SIG-M5 (cell line): ENCODE results near the gene INTS13.
"Not testable (repeated sequence)": the region's sequence is repeated elsewhere in the genome, so short reads cannot be mapped to it uniquely, and the experiment has no call there.

Experiments
- DNase-seq: peaks from one replicate; lab custom pipeline; 2025; lab: John Stamatoyannopoulos, UW

The INTS13 gene

DNA sequence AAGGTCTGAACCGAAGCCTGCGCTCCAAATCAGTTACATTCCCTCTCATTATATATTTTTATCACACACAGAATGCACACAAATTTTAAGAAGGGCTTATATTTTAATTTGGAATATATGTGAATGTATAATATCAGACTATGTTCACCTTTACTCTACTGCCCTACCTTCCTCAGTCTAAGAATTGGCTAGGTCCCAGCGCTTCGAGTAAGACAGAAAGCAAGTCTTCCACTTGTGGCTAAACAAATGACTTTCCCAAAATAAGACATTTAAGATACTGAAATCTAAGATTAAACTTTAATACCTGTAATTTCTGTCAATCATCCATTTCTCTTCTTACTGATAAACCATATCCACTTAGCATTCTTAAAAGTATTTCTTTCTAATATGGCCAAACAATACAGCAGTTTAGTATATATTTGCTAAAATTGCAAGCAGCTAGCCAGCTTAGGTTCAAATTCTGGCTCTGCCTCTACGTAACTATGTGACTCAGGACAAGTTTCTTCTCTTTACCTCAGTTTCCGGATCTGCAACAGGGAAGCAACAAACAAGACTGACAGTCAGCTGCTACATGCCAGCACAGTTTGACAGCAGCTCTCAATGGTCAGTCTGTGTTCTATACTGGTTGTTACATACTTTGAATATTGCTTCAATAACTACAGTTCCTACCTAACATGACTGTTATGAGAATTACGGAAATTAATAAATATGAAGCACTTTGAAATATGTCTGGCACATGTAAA, 2.0 kb downstream of the INTS13 start:
- DNase-seq: no peak

DNA sequence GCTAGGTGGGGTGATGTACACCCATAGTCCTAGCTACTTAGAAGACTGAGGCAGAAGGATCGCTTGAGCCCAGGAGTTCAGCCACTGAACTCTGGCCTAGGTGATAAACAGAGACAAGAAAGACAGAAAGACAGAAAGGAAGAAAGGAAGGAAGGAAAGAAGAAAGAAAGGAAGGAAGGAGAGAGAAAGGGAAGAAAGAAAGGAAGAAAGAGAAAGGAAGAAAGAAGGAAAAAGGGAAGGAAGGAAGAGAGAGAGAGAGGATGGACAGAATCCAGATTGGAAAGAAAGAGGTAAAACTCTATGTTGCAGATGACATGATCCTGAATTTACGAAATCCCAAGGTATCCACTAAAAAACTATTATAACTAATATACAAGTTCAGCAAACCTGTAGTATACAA, 8.2 kb downstream of the INTS13 start:
- no peak for DNase-seq

DNA sequence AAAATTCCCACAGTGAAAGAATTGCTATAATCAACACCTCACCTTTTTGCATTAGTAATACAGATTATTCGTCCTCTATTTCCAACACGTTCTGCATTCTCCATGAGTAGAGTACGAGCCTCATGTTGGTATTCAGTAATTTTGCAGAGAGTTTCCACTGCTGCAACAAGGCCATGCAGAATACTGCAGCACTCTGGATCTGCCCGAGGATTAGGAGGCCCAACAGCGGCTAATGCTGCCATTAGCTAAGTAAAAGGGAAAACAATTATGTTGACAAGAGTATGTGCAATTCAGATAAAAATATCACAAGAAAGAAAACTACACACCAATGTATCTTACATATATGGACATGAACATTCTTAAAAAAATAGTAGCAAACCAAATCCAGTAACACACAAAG, 9.1 kb downstream of the INTS13 start:
- no peak for DNase-seq

DNA sequence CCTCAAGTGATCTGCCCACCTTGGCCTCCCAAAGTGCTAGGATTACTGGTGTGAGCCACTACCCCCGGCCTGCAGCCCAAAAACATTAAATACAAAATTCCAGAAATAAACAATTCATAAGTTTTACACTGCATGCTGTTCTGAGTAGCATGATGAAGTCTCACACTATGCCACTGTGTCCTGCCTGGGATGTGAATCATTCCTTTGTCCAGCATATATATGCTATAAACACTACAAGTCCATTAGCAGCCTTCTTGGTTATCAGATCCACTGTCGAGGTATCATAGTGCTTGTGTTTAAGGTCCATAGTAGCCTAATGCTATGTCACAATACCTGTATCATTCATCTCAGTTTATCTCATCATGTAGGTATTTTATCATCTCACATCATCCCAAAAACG, 15.9 kb downstream of the INTS13 start:
- no peak for DNase-seq

DNA sequence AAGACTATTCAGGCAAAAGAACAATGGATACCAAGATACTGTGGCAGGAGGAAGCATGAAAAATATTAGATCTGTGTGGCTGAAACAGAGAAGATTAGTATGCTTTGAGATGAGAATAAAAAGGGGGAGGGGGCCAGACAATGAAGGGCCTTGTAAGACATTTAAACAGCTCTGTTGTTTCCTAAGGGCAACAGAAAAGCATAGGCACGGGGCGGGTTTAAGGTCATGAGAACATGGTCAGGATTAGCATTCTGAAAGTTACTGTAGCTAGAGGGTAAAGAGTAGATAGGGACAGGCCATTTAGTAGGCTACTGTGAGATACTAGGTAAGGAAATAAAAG, 18.6 kb downstream of the INTS13 start:
- DNase-seq: no peak

DNA sequence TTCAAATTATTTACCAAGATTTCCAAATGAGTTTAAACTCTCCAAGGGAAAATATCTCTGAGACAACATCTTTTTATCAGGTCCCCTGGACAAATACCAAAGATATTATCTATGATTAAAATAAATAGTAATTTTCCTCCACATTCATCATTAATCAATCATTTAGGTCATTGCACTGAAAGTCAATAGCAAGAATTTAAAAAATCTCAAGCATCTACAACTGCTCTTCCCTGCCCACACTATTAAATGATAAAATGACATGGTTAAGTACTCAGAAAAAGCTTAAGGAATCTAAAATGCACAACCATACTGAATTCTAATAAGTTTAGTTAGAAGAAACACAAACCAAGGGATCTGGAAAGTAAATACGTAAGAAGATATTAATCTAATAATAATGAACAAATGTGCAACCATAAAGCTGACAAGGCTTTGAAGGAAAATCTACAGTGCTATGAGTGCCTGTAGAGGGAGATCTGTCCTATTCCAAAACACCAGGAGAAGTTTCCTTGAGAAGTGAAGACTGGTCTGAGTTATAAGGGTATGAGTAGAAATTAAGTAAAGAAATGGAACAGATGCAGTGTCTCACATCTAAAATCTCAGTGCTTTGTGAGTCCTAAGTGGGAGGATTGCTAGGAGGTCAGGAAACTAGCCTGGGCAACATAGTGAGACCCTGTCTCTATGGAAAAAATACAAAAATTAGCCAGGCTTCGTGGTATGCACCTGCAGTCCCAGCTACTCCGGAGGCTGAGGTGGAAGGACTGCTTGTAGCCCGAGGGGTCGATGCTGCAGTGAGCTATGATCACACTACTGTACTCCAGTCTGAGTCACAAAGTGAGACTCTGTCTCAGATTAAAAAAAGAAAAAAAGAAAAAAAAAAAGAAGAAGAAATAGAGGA, 19.2 kb downstream of the INTS13 start:
- DNase-seq: no peak

DNA sequence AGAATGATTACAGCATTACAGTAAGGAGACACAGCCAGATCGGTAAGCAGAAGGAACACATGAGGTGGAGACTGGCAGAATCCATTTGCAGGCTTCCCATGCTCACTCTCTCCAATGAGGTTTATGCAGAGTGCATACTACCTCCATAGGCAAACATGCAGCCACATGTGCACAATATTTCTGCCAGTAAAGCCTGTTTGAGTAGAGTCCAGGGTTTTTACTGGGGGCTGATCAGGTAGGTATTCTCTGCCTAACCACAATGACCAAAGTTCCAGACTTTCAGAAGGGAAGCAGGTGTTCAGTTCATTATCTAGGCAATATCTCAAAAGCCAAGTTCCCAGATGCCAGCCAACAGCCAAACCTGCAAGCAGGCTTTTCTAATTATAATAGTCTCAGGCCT, 31.1 kb downstream of the INTS13 start:
- no peak for DNase-seq

DNA sequence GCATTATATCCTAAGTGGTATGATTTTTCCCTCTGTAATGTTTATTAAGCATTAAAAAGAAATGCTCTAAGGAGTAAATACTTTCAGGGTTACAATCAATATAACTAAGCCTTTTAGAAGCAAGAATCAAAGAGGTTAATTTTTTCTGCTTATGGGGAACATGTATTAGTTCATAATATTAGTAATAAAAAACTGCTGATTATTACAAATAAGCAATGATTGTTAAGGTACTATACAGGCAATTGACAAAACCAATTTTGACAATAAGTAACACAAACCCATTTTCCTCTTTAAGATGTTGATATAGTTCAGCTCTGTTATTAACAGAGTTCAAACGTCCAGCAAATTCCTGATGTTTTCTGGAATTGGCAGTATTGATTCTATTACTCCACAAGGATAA, 31.8 kb downstream of the INTS13 start:
- DNase-seq: no peak

DNA sequence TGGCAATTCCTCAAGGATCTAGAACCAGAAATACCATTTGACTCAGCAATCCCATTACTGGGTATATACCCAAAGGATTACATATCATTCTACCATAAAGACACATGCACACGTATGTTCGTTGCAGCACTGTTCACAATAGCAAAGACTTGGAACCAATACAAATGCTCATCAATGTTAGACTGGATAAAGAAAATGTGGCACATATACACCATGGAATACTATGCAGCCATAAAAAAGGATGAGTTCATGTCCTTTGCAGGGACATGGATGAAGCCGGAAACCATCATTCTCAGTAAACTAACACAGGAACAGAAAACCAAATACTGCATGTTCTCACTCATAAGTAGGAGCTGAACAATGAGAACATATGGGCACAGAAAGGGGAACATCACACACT, 34.4 kb downstream of the INTS13 start:
- not testable (repeated sequence) for DNase-seq

DNA sequence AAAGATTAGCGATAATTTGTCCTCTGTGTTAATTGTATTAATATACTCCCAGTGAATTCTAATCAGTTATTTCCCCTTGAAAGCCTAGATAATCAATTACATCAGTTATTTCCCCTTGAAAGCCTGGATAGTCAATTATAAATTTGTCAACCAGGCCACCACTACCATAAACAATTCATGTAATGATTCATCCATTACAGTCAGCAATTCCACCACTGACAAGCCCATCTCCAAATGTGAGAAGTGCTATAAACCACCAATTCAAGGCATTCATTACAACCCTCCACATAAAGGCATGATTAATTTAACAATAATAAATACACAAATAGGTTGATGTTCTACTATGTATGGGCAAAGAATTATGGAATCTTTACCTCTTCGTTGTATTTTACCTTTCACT, 40.9 kb downstream of the INTS13 start:
- DNase-seq: no peak

DNA sequence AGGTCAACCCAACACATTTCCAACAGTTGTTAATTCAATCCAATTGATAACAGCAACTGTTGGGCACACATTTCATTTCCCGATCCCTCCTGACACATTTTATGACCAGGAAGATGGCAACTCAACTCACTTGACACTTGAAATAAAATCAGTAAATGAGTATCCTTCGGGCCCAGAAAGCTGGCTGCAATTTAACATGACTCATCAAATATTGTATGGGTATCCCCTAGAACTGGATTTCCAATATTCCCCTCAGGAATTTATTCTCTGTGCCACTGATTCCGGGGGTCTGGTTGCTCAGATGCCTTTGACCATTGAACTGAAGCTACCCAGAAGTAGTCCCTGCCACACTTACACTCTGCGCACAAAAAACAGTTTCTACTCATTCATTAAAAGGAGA, 42.1 kb downstream of the INTS13 start:
- DNase-seq: no peak

DNA sequence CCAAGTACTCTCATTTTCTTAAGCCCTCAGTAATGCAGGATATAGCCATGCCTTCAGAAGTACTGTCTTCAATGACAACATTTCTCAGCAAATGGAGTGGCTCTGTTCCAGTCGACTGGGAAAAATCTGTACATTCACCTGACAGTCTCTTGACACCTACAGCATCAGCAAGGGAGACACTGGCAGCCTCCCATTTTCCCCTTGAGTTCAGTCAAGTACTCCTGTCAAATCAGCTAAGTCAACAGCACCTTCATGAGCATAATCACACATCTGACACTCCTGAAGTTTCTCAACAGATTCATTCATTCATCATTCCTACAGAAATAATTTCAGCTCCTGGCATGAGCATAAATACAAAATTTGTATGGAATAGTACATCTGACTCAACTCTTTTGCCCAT, 46.1 kb downstream of the INTS13 start:
- DNase-seq: no peak

DNA sequence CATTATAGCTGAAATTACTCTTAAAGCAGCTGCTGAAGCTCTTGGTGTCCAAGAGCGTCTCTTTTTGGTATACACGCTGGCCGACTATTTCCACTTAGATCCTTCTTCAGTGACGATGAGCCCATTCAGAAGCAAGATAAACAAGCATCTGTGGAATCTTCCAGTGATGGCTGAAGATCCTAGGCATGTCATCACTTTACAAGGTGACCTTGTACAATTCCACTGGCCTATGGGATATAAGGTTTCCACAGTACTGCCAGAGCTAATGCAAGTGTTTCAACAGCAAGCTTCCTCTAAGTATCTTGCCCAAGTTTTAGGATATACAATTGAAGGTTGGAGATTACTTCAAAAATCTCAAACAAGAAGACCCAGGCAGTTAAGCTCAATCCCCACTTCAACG, 47.0 kb downstream of the INTS13 start:
- no peak for DNase-seq

DNA sequence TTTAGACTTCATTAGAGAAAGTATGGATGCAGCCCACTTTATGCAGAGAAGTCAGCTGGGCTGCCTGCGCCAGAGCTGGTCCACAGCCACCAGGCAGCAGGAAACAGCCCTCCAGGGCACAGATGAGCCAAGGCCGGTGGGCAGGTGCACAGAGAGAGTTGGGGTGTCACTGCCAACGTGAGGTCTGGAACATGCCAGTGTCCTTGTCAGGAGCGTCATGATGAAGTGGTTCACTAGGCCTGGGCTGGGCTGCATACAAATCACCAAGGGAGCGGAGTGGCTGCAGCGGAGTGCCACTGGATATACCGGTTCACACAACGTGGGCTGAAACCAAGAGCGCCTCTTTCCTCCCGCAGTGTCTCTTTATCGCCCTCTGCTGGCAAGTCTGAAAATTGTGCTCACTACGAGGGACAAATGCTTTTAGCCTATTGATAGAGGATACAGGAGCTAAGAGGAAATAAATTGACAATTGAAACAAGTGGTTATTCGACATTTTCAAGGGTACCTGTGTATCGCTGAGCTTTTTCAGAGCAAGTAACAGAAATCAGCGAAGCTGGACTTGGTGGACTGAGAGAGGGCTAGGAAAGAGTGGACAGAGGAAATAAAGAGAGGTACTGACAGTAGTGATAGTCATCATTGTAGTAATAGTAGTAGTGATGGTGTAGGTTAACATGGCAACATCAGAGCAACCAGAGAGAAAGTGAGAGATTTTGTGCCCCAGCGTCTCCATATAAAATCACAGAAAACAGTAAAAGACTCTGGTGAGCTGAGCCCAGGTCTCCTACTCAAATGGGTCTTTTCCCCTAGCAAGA, 52.8 kb downstream of the INTS13 start:
- peak; percentile 67 for DNase-seq

DNA sequence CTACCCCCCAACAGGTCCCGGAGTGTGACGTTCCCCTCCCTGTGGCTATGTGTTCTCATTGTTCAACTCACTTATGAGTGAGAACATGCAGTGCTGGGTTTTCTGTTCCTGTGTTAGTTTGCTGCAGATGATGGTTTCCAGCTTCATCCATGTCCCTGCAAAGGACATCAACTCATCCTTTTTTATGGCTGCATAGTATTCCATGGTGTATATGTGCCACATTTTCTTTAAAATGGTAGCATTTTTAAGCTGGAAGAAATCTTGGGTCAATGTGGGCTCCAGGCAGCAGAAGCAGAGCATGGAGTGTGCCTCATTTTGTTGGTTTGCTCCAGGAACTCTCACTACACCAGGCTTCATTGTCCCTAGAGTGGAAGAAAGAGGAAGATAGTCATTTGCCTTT, 57.2 kb downstream of the INTS13 start:
- no peak for DNase-seq

DNA sequence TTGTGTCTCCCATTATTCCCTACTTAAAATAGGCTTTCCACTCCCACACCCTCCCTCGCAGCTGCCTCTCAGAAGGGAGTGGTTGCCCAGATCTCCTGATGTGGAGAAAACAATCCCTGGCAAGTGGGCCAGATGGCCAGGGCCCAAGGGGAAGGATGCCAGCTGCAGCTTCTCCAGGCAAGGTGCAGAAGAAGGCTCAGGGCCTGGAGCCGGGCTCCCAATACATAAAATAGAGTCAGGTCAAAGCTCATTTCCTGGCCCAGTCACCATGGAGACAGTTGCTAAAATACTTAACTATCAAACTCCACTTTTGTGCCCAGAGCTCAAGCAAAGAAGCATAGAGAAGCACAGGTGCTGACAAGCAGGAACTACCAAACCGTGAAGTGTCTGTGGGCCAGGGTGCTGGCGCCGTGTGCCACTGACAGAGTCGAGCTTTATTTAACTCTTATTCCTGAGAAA, 59.1 kb downstream of the INTS13 start:
- no peak for DNase-seq

DNA sequence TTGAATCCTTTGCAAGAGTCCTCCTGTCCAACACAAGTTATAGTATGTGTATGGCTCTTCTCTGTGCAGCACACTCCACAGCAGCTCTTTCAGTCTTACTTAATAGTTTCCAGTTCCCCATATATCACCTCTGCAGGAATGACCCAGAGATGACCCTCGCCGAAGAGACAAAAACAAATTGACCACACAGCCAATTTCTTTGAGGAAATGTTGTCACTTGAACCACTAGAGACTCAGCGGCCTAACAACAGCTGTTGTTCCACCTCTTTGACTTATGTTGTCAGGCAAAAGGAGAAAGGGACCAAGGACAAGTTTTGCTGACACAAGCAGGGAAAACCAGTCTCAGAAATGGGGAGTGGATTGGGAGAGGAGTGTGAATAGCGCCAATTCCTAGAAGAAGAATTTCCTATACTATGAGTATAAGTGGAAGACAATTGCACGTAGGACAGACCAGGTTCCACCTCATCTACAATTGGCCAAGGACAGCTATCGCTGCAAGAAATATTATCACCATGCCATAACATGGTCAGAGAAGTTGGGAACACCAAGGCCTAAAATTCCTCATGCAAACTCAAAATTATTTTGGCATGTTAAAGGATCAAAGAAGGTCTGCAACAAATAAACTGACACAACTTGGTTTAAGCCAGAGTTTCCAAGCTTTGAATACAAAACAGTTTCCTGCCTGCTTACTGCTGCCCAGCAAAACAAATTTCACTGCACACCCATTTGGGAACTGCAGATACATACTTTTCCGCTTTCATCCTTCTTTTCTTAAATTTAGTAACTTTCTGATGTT, 63.1 kb downstream of the INTS13 start:
- DNase-seq: peak; percentile 27

DNA sequence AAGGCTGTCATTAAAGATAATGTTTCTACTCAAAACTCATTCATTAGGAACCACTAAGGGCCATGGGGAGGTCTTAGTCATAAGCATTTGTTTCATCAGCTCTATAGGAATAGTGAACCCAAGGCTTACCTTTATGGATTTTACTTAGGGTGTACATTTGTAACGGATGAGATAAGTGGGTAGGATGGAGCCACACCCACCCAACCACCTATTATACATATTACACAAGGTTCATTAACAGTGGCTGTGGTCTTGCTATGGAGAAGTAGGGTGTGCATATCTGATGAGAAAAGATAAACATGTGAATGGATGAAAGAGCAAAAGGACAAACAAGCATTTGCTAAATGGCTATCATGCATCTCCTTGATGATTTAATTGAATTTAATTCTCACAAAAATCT, 65.2 kb downstream of the INTS13 start:
- no peak for DNase-seq

DNA sequence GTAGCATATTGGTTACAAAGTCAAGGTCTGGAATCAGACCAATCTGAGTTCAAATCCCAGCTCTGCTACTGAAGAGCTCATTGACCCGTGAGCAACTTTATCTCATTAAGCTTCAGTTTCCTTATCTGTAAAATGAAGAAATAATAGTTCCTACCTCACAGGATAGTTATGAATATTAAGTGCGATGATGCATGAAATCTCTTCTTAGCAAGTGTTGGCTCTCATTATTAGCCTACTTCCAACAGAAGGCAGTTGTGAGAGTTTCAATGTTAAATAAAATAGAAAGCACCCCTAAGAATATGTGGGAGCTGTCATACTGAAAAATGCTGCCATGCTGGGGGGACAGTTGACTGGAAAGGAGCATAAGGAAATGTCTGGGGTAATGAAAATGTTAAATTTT, 65.8 kb downstream of the INTS13 start:
- no peak for DNase-seq

DNA sequence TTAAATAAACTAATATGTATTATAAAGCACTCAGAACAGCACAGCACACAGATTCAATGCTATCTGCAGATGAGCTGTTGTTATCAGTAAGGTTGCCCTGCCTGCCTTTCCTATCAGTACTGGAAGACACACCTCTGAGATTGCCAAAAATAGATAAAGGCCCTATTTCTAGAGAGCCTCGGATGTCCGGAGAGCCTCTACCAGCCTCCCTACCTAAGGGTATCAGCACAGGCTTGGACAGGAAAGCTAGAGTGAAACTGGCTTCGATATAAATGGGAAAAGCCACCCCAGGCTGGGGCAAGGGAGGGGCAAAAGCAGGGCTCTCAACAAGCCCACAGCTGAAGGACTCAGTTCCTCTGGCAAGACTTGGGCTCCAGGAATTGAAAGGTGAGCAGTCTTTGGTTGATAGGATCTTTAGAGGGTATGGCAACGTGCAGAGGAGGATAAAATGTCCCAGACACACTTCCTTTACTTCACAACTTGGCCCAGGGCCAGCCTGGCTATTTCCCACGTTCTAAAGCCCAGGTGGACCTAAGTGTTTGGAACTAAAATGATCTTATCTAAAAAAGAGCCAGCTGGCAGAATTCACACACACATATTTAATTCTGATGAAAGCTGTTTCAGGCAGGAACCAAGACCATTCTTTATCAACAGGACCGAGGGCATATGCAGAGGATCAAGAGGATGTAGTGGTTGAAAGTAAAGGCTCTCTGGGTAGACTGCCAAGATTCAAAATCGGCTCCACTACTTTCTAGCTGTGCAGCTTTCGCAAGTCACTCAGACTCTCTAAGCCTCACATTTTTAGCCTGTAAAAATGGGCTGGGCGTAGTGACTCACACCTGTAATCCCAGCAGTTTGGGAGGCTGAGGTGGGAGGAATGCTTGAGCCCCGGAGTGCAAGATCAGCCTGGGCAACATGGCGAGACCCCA, 67.0 kb downstream of the INTS13 start:
- DNase-seq: no peak
